ENCODE data around the gene SAMD10.
"Not testable (repeated sequence)": the region's sequence is repeated elsewhere in the genome, so short reads cannot be mapped to it uniquely, and the experiment has no call there.

The SAMD10 gene

GRCh38 chr20:64001607-64002011 is 22.2 kb upstream of the SAMD10 start:
- DNase-seq: no peak

GRCh38 chr20:64000906-64001305 is 21.5 kb upstream of the SAMD10 start:
- no peak for DNase-seq

- no peak for DNase-seq
Measured at GRCh38 chr20:63982937-63983336, 3.5 kb upstream of the SAMD10 start.

GRCh38 chr20:63980806-63981728 is 1.6 kb upstream of the SAMD10 start, which contains the start of gene PRPF6:
PRPF6 (plus strand) TSS chr20:63981132; CDS start chr20:63981246, 114 bp downstream.
- peak; percentile 96 for DNase-seq

- DNase-seq: no peak
Measured at GRCh38 chr20:63980317-63980805, 919 bp upstream of the SAMD10 start.

GRCh38 chr20:63979229-63979556 is 249 bp downstream of the SAMD10 start:
- no peak for DNase-seq

- no peak for DNase-seq
Measured at GRCh38 chr20:63978319-63979228, 868 bp downstream of the SAMD10 start.

GRCh38 chr20:63977739-63978276 is 1.6 kb downstream of the SAMD10 start:
- peak; percentile 78 for DNase-seq

- no peak for DNase-seq
Measured at GRCh38 chr20:63976980-63977738, 2.3 kb downstream of the SAMD10 start.

GRCh38 chr20:63976511-63976910 is 2.9 kb downstream of the SAMD10 start:
- not testable (repeated sequence) for DNase-seq

- DNase-seq: no peak
Measured at GRCh38 chr20:63974402-63975200, 4.8 kb downstream of the SAMD10 start.

GRCh38 chr20:63973636-63974401 is 5.6 kb downstream of the SAMD10 start:
- DNase-seq: peak; percentile 81

- DNase-seq: no peak
Measured at GRCh38 chr20:63973160-63973479, 6.3 kb downstream of the SAMD10 start.

GRCh38 chr20:63972312-63973159 is 6.9 kb downstream of the SAMD10 start:
- no peak for DNase-seq

GRCh38 chr20:63971960-63972311 is 7.5 kb downstream of the SAMD10 start:
- DNase-seq: not testable (repeated sequence)

- no peak for DNase-seq
Measured at GRCh38 chr20:63970714-63971431, 8.6 kb downstream of the SAMD10 start.

- peak; percentile 79 for DNase-seq
Measured at GRCh38 chr20:63969838-63970713, 9.4 kb downstream of the SAMD10 start, which contains the start of gene ZNF512B. ZNF512B (minus strand) TSS chr20:63969930; CDS start chr20:63967950, 1,980 bp downstream.
